GM21576 (cell line): ENCODE measurements around the gene STK11IP.

ENCODE experiments used
- ATAC-seq: cut with Tn5 transposase; IDR thresholded peaks from one replicate; pipeline ENCODE4 v1.9.1; 2021; ENCODE audit warnings: mild to moderate bottlenecking, moderate library complexity; ENCODE audit not compliant: unreplicated experiment

The STK11IP gene

DNA sequence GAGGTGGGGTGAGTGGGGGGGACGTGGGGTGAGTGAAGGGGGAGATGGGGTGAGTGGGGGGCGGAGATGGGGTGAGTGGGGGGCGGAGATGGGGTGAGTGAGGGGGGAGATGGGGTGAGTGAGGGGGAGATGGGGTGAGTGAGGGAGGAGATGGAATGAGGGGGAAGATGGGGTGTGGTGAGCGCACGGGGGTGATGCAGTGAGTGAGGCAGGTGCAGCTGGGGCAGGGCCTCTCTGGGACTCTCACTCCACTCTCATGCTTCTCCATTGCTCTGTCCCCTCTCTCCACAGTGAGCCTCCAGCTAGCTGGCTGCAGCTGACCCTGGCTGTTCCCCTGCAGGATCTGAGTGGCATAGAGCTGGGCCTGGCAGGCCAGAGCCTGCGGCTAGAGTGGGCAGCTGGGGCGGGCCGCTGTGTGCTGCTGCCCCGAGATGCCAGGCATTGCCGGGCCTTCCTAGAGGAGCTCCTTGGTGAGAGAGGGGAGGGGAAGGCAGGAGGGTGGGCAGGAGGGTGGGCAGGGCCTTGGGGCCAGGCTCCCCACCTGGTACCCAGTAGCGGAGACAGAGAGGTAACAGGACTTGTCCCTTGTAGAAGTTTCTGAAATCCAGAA, 15.9 kb downstream of the STK11IP start:
- no peak for ATAC-seq

DNA sequence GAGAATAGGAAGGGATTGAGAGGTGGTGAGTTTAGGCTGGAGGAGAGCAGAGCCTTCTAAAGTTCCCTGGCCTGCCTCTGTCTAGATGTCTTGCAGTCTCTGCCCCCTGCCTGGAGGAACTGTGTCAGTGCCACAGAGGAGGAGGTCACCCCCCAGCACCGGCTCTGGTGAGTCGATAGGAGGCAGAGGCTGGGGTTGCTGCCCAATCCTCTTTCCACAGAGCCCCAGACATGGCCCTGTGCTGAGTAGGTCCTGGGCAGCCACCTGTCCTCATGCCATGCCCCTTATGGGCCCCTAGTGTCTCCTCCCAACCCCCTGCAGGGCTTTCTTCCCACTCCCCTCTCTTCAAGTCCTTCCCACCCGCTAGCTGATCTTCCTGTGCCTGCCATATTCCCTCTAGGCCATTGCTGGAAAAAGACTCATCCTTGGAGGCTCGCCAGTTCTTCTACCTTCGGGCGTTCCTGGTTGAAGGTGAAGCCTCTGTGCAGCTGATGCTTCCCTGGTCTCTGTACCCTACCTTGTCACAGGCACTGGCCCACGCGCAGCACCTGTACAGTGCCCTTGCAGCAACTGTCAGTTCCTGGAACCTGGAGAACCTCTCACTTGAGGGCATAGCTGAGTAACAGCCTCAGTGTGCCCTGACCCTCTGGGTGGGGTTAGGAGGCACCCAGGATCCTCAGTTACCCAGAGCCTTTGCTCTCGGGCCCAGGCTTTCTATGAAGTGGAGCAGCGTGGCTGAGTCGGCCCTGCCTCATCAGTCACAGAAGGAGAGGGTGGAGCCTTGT, 16.6 kb downstream of the STK11IP start:
- no peak for ATAC-seq

GRCh38 chr2:219615036-219615435, 17.4 kb downstream of the STK11IP start:
- ATAC-seq: no peak

DNA sequence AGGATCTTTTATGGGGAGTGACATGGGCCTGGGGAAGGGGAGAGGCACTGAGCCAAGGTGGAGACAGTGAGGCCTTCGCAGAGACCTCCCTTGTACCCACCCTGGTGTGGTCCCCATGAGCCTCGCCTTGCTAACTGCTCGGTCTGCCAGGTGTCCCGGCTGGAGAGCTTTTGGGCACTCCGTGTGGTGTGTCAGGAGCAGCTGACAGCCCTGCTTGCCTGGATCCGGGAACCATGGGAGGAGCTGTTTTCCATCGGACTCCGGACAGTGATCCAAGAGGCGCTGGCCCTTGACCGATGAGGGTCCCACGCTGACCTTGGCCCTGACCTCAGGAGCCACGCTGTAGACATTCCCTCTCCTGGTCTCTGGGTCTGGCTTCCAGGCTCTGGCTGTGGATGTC, 18.2 kb downstream of the STK11IP start:
- ATAC-seq: no peak

DNA sequence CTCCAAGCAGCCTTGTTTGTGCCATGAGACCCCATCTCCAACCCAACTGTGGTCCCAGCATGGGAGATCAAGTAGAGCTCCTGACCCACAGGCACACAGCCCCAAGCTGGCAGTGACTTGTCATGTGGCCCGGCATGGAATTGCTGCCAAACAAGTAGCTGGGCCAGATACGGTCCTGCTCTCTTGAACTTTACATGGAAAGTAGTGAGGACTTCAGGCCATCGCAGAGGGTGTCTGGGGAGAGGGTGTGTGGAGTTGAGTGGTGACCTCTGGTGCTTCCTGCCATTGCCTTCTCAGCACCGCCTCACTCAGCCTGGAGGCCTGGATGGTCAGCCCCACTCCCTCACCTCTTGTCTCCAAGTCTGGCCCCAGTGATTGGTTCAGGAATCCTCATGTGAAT, 18.9 kb downstream of the STK11IP start:
- no peak for ATAC-seq

DNA sequence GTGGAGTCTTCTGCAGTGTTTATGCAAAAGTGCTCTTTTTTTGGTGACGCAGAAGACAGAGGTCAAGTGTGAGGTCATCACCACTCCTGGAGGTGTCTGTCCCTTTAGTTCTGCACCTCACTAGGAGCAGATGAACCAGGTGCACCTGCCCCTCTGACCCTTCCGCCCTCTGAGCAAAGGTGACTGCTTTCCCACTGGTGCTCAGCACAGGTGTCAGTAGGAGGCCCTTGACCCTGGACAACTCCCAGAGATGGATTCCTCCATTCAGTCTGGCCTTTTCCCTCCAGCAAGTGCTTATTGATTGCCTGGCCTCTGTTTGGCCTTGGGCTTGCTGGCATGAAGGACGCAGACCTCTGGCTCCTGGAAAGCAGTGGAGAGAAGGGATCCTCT, 21.1 kb downstream of the STK11IP start:
- ATAC-seq: no peak

DNA sequence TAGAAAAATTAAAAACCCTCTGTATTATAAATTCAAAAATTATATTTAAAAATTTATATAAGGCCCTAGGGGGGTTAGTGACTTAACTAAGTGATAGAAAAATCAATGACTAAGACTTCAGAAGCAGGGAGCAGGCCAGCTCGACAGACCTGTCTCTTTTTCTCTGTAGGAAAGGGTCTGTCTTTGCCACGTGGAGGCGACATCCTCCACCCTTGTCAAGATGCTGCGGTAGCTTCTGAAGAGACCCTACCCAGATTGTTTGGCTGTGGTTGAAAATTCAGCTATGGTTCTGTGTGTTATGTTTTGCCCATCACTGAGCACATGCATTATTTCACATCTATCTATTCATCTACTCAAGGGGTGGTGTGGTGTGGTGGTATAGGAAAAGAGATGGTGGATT, 21.6 kb downstream of the STK11IP start:
- ATAC-seq: no peak

DNA sequence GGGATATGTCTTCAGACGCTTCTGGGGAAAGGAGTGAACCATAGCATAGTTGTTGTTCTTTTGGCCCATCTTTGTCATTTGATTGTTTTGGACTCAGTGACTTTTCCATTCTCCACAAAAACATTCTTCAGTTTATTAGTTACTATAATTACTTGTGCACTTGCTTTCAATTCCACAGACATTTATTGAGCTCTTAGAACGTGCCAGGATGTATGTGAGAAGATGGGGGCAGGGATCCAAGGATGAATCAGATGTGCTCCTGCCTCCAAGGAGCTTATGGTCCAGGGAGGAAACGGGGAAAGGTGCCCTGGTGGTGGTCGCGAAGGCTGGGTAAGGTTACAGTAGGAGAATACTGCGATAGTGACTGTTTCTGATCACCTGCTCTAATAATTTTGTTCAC, 22.9 kb downstream of the STK11IP start:
- no peak for ATAC-seq

- ATAC-seq: no peak
These were observed 24.3 kb downstream of the STK11IP start for GRCh38 chr2:219621935-219622334.

DNA sequence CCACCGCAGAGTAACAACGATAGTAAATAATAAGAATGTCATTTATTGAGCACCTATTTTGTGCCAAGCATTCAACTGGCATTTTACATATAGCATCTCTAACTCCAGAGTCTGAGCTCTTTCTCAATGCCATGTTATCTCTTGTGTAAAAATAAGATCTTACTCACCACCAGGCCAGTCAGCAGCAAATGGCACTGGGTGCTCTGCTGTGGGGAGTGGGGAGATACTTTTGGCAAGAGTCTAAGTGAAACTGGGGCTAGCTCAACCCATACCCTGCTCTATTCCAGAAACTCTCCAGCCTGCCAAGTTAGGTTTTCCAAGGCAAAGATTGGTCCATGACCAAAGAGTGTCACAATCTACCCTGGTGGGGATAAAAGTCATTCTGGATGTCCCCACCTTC, 24.8 kb downstream of the STK11IP start:
- ATAC-seq: no peak

DNA sequence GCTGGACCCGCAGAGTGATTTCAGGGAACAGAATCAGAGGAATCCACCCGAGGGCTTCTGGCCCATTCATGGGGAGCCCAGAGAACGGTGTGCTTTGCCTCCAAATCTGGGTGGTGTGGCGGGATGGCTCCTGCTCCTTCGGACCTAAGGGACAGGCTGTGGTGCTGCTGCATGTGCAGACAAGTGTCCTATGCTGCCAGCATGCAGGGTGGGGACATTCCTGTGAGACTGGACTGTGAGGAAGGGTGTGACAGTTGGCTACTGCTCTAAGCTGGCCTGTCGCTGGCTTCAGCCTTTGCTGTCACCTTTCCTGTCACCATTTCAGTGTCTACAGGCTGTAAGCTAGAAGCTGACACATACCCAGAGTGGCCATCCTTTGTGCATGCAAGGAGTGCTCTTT, 26.9 kb downstream of the STK11IP start:
- ATAC-seq: no peak

DNA sequence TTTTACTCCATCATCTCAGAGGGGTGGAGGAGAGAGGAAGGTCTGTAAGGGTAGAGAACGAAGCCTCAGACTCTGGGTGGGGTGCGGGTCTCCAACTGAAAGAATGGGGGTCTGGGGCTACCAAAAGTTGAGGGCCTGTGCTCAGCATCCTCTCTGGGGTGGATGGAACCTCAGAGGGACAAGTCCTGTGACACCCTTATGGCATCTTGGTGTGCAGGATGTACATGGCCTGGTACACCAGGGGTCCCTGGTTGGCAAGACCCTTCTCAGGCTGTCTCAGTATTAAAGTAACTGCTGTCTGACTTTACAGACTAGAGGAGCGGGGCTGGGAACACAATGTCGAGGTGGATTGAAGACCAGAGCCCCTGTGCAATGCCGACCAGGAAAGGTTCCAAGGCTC, 27.5 kb downstream of the STK11IP start:
- ATAC-seq: no peak

DNA sequence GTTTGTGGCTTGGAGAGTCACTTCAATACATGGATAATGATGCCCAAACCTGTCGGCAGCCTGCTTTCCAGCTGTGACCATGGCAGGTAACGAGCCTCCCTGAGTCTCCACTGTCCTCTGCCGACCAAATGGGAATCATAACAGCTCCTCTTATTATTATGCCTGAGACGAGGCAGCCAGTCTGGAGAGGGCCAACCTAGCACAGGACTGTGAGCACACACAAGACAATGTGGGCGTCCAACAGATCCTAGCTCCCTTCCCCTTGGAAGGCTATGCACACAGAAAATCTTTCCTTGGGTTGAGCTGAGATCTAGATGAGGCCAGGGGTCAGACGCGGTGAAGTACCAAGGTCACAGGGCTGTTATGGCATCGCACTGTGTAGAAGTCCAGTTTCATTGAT, 28.9 kb downstream of the STK11IP start:
- no peak for ATAC-seq

GRCh38 chr2:219627103-219628100, 29.7 kb downstream of the STK11IP start, which contains the start of gene SLC4A3:
TSS of gene SLC4A3 (plus strand) at chr2:219627630. CDS start at chr2:219627993, 363 bp downstream.
- ATAC-seq: no peak

DNA sequence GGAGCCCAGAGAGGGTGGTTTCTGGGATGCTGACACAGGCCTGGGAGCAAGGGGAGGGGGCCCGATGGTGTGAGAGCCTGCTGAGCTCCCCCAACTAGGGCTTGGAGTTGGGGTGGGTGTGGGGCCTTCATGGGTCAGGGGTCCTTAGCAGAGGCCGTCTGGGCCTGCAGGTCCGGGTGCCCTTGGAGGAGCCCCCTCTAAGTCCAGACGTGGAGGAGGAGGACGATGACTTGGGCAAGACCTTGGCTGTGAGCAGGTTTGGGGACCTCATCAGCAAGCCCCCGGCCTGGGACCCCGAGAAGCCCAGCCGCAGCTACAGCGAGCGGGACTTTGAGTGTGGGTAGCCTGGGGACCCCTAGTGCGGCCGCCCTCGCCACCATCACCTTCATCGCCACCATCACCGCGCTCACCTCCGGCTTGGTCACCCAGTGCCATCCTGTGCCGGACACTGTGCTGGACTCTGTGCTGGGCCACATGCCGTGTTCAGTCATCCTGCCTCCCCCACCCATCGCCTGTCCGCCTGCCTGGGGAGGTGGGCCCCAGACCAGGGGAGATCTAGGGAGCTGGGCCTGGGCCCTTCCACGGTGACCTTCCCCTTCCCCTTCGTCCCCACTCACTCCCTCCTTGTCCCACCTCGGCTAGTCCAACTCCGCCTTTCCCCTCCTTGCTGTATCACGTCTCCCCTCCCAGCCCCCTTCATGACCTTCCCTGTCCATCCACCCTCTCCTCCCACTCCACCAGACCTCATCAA, 30.8 kb downstream of the STK11IP start:
- no peak for ATAC-seq

GRCh38 chr2:219628986-219629901, 31.6 kb downstream of the STK11IP start:
- no peak for ATAC-seq

DNA sequence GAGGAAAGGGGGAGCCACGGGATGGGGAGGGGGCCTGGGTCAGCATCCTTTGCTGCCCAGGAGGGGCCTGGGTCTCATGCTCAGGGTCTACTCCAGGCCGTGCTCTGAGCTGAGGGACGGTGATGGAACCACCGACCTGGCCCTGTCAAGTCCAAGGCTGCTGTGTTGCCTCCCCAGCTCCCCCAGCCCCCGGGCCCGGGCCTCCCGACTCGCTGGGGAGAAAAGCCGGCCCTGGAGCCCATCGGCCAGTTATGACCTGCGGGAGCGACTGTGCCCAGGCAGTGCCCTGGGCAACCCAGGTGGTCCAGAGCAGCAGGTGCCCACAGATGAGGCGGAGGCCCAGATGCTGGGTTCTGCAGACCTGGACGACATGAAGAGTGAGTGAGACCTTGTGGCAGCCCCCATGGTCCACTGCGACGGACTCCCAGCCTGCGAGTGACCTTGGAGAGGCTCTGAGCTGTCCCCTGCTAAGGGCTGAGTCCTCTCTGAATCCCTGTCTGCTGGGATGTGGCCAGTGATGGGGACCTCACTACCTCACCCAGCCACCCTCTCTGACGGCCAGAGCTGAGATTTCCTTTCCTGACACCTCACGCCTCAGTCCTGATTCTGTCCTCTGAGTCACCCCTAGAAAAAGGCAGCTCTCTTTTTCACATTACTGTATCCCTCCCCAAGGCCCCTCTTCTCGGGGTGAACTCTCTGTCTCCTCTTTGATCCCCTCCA, 32.5 kb downstream of the STK11IP start:
- no peak for ATAC-seq

DNA sequence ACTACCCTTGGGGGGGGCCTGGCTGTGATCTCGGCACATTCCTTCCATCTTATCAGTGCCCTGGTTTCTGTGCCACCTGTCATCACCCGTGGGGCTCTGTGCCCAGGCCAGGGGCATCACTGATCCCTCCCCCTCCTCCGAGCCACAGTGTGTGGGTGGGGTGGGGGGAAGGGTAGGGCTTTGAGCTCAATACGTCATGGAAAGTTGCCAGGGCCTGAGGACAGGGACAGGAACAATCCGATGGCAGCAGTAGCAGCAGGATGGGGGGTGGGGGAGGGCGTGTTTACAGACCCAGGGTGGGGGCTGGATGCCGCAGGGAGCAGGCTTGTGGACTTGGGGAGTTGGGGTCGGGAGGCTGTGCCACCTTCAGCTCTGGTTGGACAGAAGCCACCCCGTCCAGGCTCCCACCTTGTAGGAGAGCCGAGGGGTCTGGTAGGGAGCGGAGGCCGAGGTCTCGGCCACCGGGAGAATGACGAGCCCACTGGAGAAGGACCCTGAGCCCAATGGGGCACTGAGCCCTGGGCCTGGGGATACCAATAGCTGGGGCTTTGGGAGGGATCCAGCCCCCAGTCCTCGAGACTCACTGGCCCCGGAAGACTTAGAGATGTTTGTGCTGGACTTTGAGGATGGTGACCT, 33.2 kb downstream of the STK11IP start:
- ATAC-seq: no peak
